Measurements from ENCODE around the gene AVPR1B.

- TF ChIP-seq POLR2A (IDR thresholded peaks at IDR 0.05) = no peak
- TF ChIP-seq CTCF (IDR thresholded peaks at IDR 0.05) = no peak
Measured at GRCh38 chr1:206074839-206075238, 42.3 kb downstream of the AVPR1B start.

Measured in uterus (tissue), 2 donors.